IPS-18c (cell line): ENCODE data around the gene OTOA.
"Not testable (repeated sequence)": the region's sequence is repeated elsewhere in the genome, so short reads cannot be mapped to it uniquely, and the experiment has no call there.

Experiments
- H3K4me3 ChIP-seq: 2 replicates; pipeline ENCODE4 v1.7.0; 2013; ENCODE audit warnings: low read depth, mild to moderate bottlenecking, low read length, moderate library complexity; ENCODE audit not compliant: insufficient read depth
- H3K9me3 ChIP-seq: one replicate; pipeline ENCODE4 v1.6.1; 2013; ENCODE audit warnings: mild to moderate bottlenecking, low read length, moderate library complexity; ENCODE audit not compliant: control insufficient read depth, insufficient read depth

Gene OTOA

DNA sequence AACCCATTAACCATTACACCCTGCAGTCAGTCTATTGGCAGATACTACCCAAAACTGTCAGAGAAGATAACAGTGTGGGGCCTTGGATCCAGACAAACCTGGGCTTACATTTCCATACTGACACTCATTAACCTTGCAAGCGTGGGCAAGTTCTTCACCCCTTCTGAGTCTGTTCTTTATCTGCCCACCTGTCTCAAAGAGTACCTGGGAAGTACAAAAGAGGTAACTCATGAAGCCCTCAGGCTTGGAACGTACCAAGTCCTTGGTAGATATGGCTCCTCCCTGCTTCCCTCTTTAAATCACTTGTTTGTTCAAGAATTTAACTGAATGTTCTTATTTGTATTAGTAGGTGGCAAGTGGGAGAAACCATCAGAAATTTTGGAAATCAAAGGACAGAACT is 8.9 kb upstream of the OTOA start:
- no peak overlapping the region for H3K4me3 ChIP-seq
- H3K9me3 ChIP-seq = no peaks in the 10 kb centered on the region

DNA sequence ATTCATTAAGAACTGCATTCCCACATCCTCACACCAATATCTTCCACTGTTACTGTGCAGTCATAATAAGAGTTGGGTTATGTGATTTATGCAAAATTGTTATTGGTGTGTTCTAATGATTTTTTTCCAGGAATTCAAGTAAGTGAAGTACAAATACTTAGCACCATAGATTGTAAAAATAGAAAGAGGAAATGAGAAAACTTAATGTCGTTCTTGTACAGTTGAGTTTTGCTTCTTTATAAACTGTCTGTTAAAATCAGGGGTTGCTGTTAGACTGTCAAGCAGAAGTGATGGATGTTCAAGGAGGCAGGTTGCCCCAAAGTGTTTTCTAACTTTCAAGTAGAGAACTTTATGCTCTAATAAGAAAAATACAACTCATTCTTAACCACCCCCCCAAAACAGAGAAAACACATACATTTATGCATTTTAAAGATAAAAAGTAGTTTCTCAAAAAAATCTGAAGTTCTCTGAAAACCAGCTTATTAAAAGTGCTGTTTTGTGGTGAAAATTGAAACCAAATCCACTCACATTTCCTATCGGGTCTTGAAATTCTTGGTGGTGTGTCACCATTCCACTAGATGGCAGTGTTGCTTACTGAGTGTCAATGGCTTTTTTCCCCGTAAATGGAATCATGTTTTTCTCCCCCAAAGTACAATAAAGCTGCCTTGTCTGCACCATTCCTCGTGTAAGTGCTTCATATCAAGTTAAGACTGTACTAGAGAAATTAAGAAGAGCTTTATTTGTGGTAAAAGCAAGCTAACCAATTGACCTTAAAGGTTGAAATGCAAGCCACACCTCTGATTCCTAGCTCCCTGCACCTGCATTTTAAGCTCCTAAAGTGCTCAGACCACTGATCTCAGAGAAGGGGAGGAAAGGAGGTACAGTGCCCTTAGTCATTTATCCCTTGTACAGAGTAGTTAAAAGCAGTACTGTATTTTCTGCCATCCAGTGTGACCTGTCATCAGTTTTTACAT is 6.7 kb upstream of the OTOA start:
- no peaks in the 10 kb centered on the region for H3K9me3 ChIP-seq
- H3K4me3 ChIP-seq = no peak overlapping the region

DNA sequence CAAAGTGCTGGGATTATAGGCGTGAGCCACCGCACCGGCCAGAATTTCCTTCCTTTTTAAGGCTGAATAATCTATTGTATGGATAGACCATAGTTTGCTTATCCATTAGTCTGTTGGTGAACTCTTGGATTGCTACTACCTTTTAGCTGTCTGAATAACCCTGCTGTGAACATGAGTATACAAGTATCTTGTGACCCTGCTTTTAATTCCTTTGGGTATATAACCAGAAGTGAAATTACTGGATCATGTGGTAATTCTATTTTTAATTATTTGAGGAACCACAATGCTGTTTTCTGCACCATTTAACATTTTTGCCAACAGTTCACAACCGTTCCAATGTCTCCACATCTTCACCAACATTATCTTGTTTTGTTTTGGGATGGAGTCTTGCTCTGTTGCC is 4.6 kb upstream of the OTOA start:
- Histone ChIP-seq H3K4me3 (no peak overlapping the region), H3K9me3 (no peaks in the 10 kb centered on the region)

DNA sequence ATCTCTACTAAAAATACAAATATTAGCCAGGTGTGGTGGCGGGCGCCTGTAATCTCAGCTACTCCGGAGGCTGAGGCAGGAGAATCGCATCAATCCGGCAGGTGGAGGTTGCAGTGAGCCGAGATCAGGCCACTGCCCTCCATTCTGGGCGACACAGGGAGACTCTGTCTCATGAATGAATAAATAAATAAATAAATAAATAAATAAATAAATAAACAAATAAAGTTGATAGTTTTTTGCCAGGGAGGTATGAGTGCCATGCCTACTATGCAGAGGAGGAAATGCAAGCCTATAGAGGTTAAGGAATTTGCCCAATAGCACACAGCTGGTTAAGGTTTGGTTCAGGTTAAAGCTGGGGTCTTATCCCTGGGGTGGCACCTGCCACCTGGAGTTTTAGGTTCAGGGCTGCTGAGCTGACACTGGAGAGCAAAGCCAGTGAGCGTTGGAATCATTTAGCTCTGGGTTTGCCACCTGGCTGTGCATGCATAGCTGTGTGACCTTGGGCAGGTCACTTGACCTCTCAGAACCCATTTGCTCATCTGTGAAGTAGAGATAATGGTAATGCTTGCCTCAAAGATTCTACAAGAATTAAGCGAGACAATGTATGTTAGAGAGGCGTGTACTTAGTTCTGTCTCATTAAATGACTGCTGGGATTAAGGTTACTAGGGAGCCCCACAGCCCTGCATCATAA is 1.2 kb downstream of the OTOA start:
- no peak overlapping the region for H3K4me3 ChIP-seq
- H3K9me3 ChIP-seq = no peaks in the 10 kb centered on the region

DNA sequence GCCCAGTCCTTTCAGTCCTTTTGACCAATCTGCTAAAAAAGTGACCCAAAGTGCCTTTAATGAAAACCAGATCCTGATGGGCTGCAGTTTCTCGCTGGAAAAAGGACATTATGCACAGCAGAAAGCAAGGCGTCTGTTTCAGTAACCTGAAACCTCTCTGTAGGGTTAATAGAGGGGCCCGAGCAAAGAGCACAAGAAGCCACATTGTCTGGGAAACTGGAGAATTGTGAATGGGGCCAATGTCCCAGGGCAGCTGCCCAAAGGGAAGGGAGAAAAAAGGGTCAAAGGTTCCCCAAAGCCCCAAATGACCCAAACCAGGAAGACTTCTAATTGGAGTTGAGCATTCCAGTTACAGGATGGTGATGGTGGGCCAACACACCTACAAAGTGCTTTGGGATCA is 3.0 kb downstream of the OTOA start:
- Histone ChIP-seq H3K4me3 (no peak overlapping the region), H3K9me3 (no peaks in the 10 kb centered on the region)

DNA sequence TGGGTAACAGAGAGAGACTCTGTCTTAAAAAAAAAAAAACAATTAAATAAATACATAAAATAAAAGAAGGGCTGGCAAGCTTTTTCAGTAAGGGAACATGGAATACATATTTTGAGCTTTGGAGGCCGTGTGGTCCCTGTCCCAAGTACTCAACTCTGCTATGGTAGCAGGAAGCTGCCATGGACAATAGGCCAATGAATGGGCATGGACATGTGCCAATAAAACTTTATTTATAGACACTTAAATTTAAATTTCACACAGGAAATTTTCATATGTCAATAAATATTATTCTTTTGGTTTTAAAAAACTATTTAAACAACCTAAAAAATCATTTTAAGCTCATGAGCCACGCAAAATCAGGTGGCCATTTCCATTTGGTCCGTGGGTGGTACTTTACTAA is 3.8 kb downstream of the OTOA start:
- Histone ChIP-seq H3K9me3 (no peaks in the 10 kb centered on the region), H3K4me3 (no peak overlapping the region)

DNA sequence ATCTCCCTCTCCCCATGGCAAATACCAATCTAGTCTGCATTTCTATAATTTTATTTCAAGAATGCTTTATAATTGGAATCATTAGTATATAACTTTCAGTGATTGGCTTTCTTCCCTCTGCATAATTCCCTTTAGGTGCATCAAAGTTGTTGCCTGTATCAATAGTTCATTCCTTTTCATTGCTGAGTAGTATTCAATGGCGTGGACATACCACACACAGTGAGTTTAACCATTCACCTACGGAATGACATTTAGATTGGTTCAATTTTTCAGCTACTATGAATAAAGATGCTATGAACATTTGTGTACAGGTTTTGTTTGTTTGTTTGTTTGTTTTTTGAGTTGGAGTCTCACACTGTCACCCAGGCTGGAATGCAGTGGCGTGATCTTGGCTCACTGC is 9.7 kb downstream of the OTOA start:
- no peaks in the 10 kb centered on the region for H3K9me3 ChIP-seq
- no peak overlapping the region for H3K4me3 ChIP-seq

DNA sequence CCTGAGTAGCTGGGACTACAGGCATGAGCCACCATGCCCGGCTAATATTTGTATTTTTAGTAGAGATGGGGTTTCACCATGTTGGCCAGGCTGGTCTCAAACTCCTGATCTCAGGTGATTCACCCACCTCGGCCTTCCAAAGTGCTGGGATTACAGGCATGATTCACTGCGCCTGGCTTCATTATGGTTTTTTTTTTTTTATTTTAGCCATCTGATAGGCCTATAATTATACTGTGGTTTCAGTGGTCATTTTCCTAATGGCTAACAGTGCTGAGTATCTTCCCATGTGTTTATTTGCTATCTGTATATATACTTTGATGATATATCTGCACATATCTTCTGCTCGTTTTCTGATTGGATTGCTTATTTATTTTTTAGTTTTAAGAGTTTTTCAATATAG is 10.7 kb downstream of the OTOA start:
- not testable (repeated sequence) for H3K4me3 ChIP-seq

DNA sequence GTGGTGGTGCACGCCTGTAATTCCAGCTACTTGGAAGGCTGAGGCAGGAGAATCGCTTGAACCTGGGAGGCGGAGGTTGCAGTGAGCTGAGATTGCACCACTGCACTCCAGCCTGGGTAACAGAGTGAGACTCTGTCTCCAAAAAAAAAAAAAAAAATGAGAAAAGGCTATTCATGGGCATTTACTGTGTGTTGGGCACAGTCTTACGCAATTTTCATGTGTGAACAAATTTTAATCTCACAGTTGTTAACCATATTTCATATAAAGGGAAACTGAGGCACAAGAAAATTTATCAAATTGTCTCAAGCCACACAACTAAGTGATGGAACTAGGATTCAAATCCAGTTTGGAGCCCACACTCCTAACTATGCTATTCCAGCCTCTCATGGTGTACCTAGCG is 16.9 kb downstream of the OTOA start:
- not testable (repeated sequence) for H3K4me3 ChIP-seq, H3K9me3 ChIP-seq

More for the DNA sequence above, 10.7 kb downstream of the OTOA start:
- not testable (repeated sequence) for H3K9me3 ChIP-seq

DNA sequence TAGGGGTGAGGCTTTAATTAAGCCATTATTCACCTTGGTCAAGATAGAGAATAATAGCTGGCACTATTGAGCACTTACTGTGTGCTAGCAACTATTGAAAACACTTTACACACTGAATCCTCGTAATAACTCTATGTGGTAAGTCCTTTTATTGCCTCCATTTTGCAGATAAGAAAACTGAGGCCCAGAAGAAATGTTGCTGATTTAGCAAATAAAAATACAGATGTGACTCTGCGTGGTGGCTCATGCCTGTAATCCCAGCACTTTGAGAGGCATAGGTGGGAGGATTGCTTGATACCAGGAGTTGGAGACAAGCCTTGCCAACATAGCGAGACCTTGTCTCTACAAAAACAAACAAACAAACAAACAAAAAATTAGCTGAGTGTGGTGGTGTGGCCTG is 19.4 kb downstream of the OTOA start:
- H3K4me3 ChIP-seq = no peak overlapping the region
- H3K9me3 ChIP-seq = no peaks in the 10 kb centered on the region

DNA sequence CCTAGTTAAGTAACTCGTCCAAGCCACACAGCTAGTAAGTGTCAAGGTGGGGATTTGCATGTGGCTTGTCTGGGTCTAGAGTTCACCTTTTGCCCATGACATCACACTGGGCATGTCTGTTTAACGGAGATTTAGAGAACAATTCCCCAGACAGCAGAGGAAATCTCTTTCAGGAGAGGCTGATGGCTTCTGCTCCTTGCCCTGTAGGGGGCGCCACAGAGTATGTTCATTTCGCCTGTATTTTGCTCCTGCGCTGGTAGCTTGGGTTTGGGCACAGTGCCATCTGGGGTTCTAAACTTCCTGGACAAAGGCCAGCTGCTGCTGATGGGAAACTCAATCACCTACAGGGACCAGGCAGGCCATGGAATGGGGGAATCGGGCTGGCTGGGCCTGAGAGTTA is 20.4 kb downstream of the OTOA start:
- no peaks in the 10 kb centered on the region for H3K9me3 ChIP-seq

DNA sequence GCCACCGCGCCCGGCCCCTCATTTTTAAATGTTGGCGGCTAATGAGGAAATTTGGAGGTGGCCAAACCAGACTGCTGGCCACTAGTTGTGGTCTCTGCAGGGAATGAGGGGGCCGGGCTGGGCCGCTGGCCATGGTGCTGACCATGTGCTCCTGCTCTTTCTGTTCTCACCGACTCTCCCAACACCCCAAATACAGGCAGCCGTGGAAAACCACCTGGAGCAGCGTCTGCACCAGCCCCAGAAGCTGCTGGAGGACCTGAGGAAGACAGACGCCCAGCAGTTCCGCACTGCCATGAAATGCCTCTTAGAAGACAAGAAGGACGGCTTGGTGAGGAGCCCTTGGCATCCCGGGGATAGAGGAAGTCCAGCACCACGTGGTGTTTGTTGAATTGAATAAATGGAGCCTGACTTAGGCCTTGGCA is 21.3 kb downstream of the OTOA start:
- H3K9me3 ChIP-seq = no peaks in the 10 kb centered on the region
- H3K4me3 ChIP-seq = no peak overlapping the region

More for the DNA sequence above, 20.4 kb downstream of the OTOA start:
- H3K4me3 ChIP-seq = no peak overlapping the region

DNA sequence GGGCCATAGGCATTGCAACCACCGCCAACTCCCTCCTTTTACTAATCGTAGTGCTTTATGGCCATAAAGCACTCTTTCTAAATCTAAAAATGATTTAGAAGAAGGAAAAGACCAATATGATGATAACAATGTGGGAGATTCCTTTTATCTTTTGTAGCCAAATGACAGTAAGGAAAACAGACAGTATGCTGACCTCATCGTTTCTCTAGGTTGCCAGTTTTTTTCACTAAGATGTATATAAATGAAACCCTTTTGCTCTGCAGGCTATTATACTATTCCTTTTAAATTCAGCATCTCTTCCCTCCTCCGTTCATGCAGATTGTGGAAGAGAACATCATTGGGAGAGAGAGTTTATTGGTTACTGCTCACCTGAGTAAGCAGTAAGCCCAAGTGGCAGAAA is 25.3 kb downstream of the OTOA start:
- Histone ChIP-seq H3K4me3 (no peak overlapping the region), H3K9me3 (no peaks in the 10 kb centered on the region)

DNA sequence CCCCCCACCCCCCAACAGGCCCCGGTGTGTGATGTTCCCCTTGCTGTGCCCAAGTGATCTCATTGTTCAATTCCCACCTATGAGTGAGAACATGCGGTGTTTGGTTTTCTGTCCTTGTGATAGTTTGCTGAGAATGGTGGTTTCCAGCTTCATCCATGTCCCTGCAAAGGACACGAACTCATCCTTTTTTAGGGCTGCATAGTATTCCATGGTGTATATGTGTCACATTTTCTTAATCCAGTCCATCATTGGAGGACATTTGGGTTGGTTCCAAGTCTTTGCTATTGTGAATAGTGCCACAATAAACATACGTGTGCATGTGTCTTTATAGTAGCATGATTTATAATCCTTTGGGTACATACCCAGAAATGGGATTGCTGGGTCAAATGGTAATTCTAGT is 27.2 kb downstream of the OTOA start:
- not testable (repeated sequence) for H3K4me3 ChIP-seq, H3K9me3 ChIP-seq

DNA sequence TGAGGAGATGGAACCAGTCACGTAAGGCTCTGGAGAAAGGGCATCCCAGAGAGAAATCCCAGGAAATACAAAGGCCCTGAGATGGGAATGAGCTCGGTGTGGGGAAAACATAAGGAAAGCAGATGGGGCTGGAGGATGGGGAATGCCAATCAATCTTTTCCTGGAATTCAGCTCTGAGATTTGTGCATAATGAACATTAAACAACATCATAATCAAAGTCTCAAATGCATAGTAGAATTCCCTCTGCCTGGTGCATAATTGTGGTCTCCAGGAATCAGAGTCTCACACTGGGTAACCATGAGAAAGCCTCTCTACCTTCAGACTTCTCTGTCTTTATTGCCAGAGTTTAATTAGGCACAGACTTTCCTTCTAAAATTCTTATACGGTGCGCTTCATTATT is 30.8 kb downstream of the OTOA start:
- H3K9me3 ChIP-seq = no peaks in the 10 kb centered on the region
- no peak overlapping the region for H3K4me3 ChIP-seq

DNA sequence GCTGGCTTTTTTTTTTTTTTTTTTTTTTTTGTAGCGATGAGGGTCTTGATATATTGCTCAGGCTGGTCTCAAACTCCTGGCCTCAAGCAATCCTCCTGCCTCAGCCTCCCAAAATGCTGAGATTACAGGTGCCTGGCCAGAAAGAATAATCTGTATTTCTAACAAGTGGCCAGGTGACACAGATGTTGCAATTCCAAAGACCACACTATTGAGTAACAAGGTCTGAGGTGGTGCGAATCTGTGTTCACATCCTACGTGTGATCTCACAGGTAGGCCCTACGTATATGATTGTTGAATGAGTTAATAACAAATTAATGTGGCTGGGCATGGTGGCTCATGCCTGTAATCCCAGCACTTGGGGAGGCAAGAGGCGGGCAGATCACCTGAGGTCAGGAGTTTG is 33.3 kb downstream of the OTOA start:
- no peaks in the 10 kb centered on the region for H3K9me3 ChIP-seq
- H3K4me3 ChIP-seq = no peak overlapping the region

DNA sequence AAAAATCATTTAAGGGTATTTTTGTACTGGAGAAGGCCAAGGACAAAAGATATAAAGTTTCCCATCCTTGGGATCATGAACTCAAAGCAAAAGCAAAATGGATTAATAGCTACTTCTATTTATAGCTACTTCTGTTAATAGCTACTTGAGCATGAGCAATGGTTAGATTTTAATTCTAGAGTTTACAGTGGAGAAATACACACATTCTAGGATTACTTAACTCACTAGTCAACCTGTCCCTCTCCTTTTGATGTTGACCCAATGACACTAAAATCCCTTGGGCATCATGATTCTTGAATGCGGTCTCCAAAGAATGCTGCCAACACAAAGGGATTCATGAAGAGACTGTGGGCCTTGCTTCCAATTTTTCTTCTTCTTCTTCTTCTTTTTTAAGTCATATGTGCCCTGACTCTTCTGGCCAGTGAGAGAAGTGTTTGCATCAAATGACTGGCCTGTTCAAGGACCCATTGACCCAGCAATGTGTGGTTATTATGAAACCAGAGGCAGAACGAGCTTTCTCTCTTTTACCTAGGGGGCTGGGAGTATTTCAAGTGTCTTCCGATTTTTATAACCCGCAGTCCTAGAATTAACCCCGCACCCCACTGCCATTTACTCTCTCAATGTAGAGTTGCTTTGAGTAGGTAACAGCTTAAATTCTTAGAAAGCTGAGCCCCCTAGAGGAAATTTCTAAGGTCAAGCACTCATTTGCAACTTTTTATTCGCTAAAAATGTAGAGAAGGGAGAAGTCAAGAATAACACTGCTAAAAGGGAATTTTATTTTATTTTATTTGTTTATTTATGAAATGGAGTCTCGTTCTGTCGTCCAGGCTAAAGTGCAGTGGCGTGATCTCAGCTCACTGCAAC is 34.6 kb downstream of the OTOA start:
- Histone ChIP-seq H3K4me3 (no peak overlapping the region), H3K9me3 (no peaks in the 10 kb centered on the region)
